ENCODE data around the gene PAGR1.

DNA sequence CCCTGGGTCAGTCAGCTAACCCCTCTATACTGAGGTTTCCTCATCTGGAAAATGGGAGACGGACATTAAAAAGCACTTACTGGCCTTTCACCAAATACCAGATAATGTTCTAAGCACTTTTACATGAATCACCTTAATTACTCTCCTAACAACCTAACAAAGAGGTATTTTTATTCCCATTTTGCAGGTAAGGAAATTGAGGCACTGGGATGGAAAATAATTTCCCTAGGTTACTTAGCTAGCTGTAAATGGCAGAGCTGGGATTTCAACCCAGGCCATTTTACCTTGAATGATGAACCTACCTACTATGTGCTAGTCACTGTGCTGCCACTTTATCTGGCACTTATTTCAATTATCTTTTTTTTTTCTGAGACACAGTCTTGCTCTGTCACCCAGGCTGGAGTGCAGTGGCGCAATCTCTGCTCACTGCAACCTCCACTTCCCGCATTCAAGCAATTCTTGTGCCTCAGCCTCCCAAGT is 21.7 kb upstream of the PAGR1 start:
- TF ChIP-seq EZH2phosphoT487 (conservative IDR thresholded peaks at IDR 0.05; ENCODE audit: low read length), result no peak
- TF ChIP-seq, protein P1, sequence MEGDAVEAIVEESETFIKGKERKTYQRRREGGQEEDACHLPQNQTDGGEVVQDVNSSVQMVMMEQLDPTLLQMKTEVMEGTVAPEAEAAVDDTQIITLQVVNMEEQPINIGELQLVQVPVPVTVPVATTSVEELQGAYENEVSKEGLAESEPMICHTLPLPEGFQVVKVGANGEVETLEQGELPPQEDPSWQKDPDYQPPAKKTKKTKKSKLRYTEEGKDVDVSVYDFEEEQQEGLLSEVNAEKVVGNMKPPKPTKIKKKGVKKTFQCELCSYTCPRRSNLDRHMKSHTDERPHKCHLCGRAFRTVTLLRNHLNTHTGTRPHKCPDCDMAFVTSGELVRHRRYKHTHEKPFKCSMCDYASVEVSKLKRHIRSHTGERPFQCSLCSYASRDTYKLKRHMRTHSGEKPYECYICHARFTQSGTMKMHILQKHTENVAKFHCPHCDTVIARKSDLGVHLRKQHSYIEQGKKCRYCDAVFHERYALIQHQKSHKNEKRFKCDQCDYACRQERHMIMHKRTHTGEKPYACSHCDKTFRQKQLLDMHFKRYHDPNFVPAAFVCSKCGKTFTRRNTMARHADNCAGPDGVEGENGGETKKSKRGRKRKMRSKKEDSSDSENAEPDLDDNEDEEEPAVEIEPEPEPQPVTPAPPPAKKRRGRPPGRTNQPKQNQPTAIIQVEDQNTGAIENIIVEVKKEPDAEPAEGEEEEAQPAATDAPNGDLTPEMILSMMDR (IDR thresholded peaks at IDR 0.05; ENCODE audit: insufficient read depth, low read length, poor library complexity, severe bottlenecking), result no peak
